K562 (cell line): ENCODE measurements around the gene LATS2. TPM values are rescaled to one million over a fixed set of nuclear protein-coding genes. Genes with fewer than 3 reads are reported as not detected.

Experiments
- BHLHE40 ChIP-seq: IDR thresholded peaks from 2 replicates; pipeline ENCODE4 v1.6.1; 2011; ENCODE audit warnings: low read length, improper control_type of control experiment
- DIDO1 ChIP-seq: fragments of 450-650 bp; IDR thresholded peaks from 2 replicates; pipeline ENCODE4 v1.6.1; 2016; ENCODE audit warnings: low read depth, missing biosample characterization, missing genetic modification characterization
- L3MBTL2 ChIP-seq: fragments of 450-650 bp; IDR thresholded peaks from 2 replicates; pipeline ENCODE4 v1.6.1; 2016; ENCODE audit warnings: mild to moderate bottlenecking, moderate library complexity
- PHF20 ChIP-seq: fragments of 450-650 bp; IDR thresholded peaks from 2 replicates; pipeline ENCODE4 v1.6.1; 2018; ENCODE audit not compliant: partially characterized antibody
- RAD21 ChIP-seq, 2 experiments: fragments of 250-450 bp in 1 of 2; fragments of 450-650 bp in 1 of 2; sonication (Bioruptor Pico) in 1 of 2; formaldehyde crosslinking in 1 of 2; IDR thresholded peaks in 1 of 2; conservative IDR thresholded peaks in 1 of 2; 2 replicates each; pipeline versions ENCODE4 v1.4.0 to v1.8.0; 2020 to 2022; ENCODE audit warnings: mild to moderate bottlenecking in 2 of 2, moderate library complexity in 1 of 2
- RBM14 ChIP-seq: fragments of 200-400 bp; formaldehyde crosslinking; IDR thresholded peaks from 2 replicates; pipeline ENCODE4 v1.6.1; 2018; ENCODE audit warnings: low read depth, mild to moderate bottlenecking, low read length, moderate library complexity, borderline replicate concordance; ENCODE audit not compliant: insufficient read depth
- SAP30 ChIP-seq: fragments of 200-600 bp; sonication (generic); IDR thresholded peaks from 2 replicates; pipeline ENCODE4 v1.6.1; 2012; ENCODE audit warnings: borderline replicate concordance, low read depth, mild to moderate bottlenecking, moderate library complexity, low read length, control low read depth, inconsistent platforms; ENCODE audit not compliant: insufficient read depth, poor library complexity, severe bottlenecking
- TFAP4 ChIP-seq: sonication (generic); formaldehyde crosslinking; IDR thresholded peaks from 2 replicates; pipeline ENCODE4 v1.8.0; 2022; ENCODE audit warnings: missing genetic modification reagents, mild to moderate bottlenecking, moderate library complexity, borderline replicate concordance
- ZBTB7A ChIP-seq: IDR thresholded peaks from 2 replicates; pipeline ENCODE4 v1.6.1; 2011; ENCODE audit warnings: low read depth, mild to moderate bottlenecking, low read length, moderate library complexity, borderline replicate concordance; ENCODE audit not compliant: control insufficient read depth
- ZNF174 ChIP-seq: fragments of 250-450 bp; sonication (Bioruptor Pico); IDR thresholded peaks from 2 replicates; pipeline ENCODE4 v1.4.0; 2020; ENCODE audit warnings: mild to moderate bottlenecking
- ZNF79 ChIP-seq: fragments of 250-450 bp; sonication (Bioruptor Pico); IDR thresholded peaks from 2 replicates; pipeline ENCODE4 v1.4.0; 2020; ENCODE audit warnings: low read depth, mild to moderate bottlenecking, moderate library complexity
- polyA plus RNA-seq, 8 experiments: library from polyadenylated mRNA; depleted of rRNA in 4 of 8; stranded (reverse) in 5 of 8; unstranded in 3 of 8; fragments of >200 nt; fragmentation: Nextera tagmentation in 2 of 8; fragmentation: Illumina TruSeq in 1 of 8; extraction: Ambion mirVana in 2 of 8; extraction: Trizol in 1 of 8; gene quantifications; 2 replicates each; pipeline versions ENCODE4 v1.2.1 to v1.2.3, GENCODE V29; 2011 to 2014; ENCODE audit warnings: inconsistent platforms in 1 of 8, missing spikeins in 1 of 8
- total RNA-seq, 7 experiments: library from RNA; depleted of rRNA in 6 of 7; stranded (reverse); fragments of >200 nt in 6 of 7; fragmentation: Illumina TruSeq in 2 of 7; extraction: Trizol in 2 of 7; gene quantifications; 2 replicates each; pipeline versions ENCODE4 v1.2.1 to v1.2.3, GENCODE V29; 2011 to 2021; ENCODE audit warnings: low replicate concordance in 1 of 7
- TF ChIP-seq, protein P1 (sequence below), 2 experiments: fragments of 450-650 bp; formaldehyde crosslinking in 1 of 2; IDR thresholded peaks; 2 replicates each; pipeline versions ENCODE4 v1.4.0 to v1.6.1; 2014 to 2020; ENCODE audit warnings: mild to moderate bottlenecking in 2 of 2, borderline replicate concordance in 1 of 2, low read depth in 1 of 2

LATS2 gene
- total and polyA plus RNA-seq, 9 of the 15 experiments (the other 6 are each of a cell fraction or from before 2014, with no cell fraction given), result 0.18 to 3.7 (median 0.76) TPM

DNA sequence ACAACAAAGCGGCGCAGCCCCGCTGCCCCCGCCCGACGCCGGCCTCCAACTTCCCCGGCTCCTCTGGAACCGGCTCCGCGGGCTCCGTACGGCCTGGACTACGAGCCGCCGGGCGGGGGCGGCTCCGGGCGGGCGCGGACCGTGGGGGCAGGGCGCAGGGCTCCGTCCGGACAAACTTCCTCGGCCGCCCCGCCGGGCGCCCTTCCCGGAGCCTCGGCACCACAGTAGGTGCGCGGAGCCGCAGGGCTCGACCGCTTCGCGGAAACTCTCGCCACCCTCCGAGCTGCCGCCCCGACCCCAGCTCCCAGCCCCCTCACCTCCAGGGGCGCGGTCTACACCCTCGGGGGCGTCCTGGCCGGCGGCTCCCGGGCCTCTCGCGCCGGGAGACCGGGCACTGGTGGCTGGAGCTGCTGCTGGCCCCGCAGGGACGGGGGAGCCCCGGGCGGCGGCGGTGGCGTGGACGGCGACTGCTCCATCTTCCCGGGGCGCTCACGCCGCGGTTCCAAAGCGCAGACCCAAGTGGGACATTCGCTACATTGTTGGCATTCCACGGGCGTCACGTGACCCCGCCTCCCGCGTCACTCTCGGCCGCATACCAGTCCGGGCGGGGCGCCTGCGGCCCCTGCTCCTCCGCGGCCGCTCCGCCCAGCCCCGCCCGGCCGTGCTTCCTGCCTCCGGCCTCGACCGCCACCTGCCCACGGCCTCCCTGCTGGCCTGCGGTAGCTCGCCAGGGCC lies at the start of gene LATS2 (continued):
- TF ChIP-seq ZNF174 (CRISPR knock-in tag) (no peak), RBM14 (no peak), DIDO1 (tag) (no peak), SAP30 (peak; percentile 42), ZBTB7A (peak; percentile 46; the same call in 1 of the 2 replicates), RAD21 (CRISPR knock-in tag; conservative IDR thresholded peaks at IDR 0.05 in 1 of 2, IDR thresholded peaks at IDR 0.05 in 1 of 2) (peak in 1 of 2 experiments; percentile 36; a peak in 1 of 4 replicates), ZNF79 (no peak), BHLHE40 (peak; percentile 93), PHF20 (peak; percentile 12), L3MBTL2 (0 out of 2 replicates have a peak, but pooled peaks have one; percentile 83), TFAP4 (CRISPR knock-in tag) (peak; percentile 28; the same call in 1 of the 2 replicates)
- TF ChIP-seq, protein P1, sequence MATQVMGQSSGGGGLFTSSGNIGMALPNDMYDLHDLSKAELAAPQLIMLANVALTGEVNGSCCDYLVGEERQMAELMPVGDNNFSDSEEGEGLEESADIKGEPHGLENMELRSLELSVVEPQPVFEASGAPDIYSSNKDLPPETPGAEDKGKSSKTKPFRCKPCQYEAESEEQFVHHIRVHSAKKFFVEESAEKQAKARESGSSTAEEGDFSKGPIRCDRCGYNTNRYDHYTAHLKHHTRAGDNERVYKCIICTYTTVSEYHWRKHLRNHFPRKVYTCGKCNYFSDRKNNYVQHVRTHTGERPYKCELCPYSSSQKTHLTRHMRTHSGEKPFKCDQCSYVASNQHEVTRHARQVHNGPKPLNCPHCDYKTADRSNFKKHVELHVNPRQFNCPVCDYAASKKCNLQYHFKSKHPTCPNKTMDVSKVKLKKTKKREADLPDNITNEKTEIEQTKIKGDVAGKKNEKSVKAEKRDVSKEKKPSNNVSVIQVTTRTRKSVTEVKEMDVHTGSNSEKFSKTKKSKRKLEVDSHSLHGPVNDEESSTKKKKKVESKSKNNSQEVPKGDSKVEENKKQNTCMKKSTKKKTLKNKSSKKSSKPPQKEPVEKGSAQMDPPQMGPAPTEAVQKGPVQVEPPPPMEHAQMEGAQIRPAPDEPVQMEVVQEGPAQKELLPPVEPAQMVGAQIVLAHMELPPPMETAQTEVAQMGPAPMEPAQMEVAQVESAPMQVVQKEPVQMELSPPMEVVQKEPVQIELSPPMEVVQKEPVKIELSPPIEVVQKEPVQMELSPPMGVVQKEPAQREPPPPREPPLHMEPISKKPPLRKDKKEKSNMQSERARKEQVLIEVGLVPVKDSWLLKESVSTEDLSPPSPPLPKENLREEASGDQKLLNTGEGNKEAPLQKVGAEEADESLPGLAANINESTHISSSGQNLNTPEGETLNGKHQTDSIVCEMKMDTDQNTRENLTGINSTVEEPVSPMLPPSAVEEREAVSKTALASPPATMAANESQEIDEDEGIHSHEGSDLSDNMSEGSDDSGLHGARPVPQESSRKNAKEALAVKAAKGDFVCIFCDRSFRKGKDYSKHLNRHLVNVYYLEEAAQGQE (IDR thresholded peaks at IDR 0.05; ENCODE audit: borderline replicate concordance), result peak; percentile 83
- TF ChIP-seq, protein P1 (CRISPR knock-in tag; IDR thresholded peaks at IDR 0.05; ENCODE audit: low read depth), result no peak
